Stromal cell of bone marrow (primary cell): ENCODE data around the gene CETN3.

Source experiments
- DNase-seq: peaks from one replicate; pipeline ENCODE4 v3.0.0-alpha.2; 2012; ENCODE audit warnings: low read depth

CETN3 gene

GRCh38 chr5:90409318-90410177 lies at the start of gene CETN3:
Gene CETN3 (minus strand): TSS chr5:90409756. CDS start chr5:90409661, 95 bp downstream.
- DNase-seq, result peak; percentile 90

DNA sequence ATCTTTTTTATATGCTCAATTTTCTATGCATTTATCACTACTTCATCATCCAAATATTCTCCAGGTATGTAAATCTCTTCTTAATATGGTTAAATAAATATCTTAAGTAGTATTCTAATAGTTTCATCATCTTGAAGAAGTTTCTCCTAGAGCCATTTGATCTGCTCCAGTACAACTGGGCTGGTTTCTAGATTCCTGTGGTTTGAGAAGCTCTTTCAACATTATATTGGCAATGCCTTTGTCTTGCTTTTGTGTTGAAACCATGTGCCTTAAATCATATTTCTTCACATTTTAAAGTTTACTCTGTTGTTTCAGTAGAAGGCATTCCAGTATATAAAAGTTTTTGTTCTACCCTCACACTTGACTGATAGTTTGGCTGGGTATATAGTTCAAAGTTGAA lies 37.4 kb upstream of the CETN3 start:
- DNase-seq, result peak; percentile 11

- no peak for DNase-seq
These were observed 31.1 kb upstream of the CETN3 start for GRCh38 chr5:90440644-90441043.

DNA sequence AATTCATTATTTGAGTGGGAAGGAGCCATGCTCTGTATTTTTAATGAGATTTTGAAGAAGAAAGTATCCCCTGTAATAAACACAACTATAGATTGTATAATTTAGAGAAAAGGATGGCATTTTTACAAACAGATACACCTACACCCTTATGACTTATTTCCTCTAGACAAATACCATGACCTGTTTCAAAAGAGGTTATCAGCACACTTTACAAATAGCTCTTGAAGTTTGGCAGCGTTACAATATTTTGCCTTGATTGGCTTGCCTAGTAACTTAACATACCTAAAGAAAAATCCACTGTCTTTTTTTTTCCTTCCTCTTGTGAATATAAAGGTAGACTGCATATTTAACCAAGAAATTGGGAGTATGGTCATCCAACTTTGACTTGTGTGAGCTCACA lies 28.5 kb upstream of the CETN3 start:
- DNase-seq, result no peak

- no peak for DNase-seq
These were observed 28.1 kb upstream of the CETN3 start for GRCh38 chr5:90437663-90438062.

DNA sequence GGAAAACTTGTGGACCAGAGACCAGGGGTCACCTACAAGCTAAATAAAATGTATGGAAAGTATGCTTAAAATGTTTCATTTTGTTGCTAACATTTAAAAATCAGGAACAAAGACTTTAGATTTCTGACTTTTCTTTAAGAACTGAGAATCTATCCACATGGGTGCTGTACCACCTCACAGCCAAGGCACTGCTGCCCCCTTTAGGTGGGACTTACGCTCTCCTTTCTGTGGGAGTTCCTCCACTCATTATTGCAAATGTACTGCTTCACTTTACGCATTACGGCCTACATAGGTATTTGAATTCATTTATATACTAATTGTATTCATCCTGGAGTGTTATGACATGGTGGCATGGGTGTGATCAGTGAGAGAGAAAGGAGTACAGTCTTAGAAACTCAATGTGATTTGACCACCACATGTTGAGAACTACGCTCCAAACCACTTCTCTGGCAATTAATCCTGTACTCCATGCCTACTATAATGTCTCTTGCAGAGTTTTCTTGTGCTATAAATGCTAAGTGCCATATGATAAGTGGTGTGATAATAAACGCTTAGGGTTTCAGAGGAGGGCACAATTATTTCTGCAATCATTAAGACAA lies 24.7 kb upstream of the CETN3 start:
- no peak for DNase-seq

- no peak for DNase-seq
These were observed 14.7 kb upstream of the CETN3 start for GRCh38 chr5:90424245-90424644.

DNA sequence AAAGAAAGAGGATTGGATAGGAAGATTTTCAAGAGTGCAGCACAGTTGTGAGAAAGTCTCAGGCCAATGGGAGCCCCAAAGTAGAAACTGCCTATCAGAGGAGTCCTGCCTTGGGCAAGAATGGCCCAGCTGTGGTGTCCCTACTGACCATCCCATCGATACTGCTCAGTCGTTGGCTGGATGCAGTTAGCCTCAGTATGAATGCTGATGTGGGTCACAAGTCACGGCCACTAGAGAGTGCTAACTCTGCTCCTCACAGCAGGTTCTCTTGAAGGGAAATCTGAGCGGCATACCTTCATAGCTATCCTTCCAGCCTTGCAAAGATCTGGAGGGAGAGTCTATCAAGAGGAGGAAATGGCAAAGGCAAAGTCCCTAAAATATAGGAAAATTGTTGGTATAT lies 11.6 kb upstream of the CETN3 start:
- DNase-seq, result no peak

GRCh38 chr5:90418214-90418613 lies 8.7 kb upstream of the CETN3 start:
- DNase-seq, result no peak

- no peak for DNase-seq
These were observed 714 bp upstream of the CETN3 start for GRCh38 chr5:90410178-90410762.

DNA sequence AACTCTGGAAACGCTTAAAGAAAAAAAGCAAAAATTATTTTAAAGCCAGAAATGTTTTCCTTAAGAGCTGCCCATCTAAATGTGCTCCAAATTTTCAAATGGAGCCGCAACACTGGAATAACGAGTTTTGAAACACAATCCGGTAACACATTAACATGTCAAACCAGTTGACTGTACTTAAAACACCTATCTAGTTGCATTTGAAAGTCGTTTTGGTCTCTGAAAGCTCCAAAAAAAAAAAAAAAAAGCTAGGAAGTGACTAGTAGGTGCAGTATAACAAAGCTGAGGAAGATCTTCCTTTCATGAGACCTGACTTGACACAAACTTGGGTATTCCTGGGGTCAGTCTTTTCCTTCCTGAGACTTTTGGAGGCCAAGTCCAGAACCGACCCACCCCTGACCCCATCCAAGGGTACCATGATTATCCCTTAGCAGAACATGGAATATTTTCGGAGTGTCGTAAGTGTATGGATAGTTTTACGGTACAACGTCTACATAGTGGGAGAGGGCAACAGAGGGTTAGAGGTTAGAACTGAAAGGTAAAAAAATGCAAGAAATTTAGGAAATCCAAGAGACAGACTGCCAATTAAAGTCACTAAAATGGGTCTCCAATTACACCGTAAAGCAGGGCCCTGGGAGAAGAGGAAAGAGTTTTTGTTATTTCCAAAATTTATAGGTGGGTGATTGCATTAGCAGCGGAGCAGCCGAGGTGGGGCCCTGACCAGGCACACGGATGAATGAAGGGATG lies 812 bp downstream of the CETN3 start:
- no peak for DNase-seq

GRCh38 chr5:90406466-90406865 lies 3.1 kb downstream of the CETN3 start:
- DNase-seq, result no peak

DNA sequence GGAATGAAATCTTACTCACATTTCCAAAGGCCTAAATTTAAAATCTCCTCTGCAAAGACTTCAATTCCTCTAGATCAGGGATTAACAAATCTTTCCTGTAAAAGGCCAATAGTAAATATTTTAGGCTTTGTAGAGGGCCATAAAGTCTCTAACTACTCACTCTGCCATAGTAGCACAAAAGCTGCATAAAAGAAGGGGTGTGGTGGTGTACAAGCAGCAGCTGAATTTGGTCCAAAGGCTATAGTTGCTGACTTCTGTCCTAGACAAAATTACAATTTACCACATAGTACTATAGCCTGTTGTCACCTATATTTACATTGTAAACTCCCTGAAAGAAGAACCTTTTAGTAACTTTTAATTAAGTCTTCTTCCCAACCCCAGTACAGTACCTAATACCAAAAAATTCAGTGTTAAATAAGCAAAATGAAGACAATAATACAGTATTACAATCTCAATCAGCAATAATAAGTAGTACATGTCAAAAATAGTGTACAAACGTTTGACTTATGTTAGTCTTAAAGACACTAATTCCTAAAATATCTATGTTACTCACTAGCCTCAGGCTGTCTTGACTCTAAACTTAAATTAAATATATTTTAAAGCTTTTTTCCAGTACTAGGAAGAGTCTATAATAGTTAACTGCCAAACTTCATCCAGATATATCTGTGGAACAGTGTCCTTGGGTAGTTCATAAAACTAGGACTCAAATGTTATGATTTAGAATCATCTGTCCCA lies 6.9 kb downstream of the CETN3 start:
- no peak for DNase-seq

DNA sequence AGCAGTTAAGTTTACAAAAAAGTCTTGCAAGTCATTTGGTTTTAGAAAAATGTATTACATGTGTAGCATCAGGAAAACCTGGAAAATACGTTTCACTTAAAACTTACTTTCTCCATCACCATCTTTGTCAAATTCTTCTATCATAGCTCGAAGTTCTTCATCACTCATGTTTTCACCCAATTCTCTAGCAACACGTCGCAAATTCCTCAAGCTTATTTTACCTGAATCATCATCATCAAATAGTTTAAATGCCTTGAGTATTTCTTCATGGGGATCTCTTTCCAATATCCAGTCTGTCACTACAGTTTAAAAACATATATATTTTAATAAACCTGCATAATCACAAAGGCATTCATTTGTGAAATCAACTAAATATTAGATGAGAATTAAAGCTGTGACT lies 10.3 kb downstream of the CETN3 start:
- no peak for DNase-seq

DNA sequence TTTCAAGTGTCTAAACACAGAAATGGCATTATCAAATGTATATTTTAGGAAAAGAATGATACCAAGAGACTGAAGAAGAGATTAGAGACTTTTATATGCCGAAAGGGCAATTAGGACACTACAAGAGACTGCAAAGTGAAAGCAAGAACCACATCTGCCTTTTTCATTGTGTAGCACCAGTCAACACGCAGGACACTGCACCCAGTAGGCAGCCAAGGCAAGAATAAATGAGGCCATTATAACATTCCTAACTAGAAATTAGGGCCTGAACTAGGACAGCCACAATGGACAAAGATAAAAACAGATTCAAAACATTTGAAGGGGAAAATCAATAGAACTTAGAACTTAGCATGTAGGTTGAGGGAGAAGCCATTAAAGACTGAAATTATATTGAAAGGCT lies 10.8 kb downstream of the CETN3 start:
- DNase-seq, result no peak

GRCh38 chr5:90395005-90395404 lies 14.6 kb downstream of the CETN3 start:
- no peak for DNase-seq

DNA sequence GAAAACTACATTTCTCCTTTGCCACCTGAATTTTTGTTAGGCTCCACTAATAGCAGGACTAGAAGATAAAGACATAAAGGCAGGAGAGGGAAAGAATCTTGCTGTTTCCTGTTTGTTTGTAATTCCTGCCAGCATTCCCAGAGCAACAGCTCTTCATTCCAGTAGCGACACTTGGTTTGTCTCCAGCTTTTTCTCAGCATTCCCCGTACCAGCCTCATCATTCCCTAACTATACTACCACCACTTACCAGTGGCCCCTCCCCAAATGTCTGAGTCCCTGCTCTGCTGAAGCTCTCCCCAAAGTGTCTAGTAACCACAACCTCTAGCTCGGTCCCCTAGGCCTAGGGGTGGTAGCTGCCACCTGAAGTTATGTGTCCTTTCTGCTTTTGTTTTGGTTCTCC lies 18.6 kb downstream of the CETN3 start:
- DNase-seq, result no peak

DNA sequence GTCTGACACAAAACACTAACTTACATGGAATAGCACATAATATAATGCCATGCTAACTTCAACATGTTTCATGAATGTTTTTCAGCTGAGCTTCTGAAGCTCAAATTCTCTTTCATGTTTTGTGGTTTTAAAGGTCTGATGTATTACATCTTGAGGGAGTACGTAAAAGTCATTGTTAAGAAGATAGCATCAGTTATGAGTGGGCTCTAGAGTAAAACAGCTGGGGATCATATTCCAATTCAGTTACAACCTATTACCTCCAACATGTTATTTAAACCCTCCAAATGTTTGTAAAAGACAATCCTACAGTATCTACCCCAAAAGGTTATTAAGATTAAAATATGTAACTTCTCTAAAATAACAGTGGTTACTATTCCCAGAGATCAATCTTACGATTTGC lies 19.2 kb downstream of the CETN3 start:
- no peak for DNase-seq

GRCh38 chr5:90387508-90387907 lies 22.0 kb downstream of the CETN3 start:
- DNase-seq, result no peak

DNA sequence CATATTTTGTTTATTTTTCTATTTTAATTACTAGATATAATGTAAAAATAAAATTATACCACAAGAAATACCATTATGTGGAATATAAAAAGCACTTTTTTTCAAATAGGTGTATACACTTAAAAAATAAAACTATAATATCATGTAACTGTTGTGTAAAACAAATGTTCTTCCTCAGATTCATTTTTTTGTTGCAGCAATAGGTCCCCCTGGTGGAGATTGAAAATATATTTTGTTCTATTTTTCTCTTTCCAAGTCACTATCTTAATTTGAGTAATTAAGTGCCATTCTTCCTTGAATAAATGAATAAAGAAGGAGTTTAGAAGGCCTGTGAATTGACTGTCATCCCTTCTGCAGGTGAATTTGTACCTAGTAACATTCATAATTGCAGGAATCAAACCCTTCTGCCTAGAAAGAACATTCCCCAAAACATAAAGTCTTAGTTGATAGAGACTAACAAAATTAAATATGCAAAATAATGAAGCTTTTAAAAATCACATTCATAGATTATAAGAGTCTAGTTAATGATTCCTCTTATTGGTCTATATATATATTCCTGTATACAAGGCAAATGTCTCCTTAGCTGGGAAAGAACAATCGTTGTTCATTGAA lies 23.4 kb downstream of the CETN3 start:
- peak; percentile 2 for DNase-seq

DNA sequence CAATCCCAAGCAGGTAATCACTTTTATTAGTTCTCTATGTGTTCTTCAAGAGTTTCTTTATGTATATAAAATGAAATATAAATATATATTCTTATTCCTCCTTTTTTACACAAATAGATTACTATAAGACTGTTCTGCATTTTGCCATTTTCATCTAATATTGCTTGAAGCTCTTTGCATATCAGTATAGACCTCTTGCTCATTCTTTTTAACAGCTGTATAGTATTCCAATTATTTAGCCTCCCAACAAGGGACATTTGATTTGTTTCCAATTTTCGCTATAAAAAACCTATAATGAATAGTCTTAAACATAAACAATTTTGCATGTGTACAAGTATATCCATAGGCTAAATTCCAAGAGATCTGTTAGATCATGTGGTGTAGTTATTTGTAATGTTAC lies 25.2 kb downstream of the CETN3 start:
- DNase-seq, result no peak

GRCh38 chr5:90383903-90384302 lies 25.7 kb downstream of the CETN3 start:
- no peak for DNase-seq
